ENCODE measurements around the gene SPDYE6.
"Not testable (repeated sequence)": the region's sequence is repeated elsewhere in the genome, so short reads cannot be mapped to it uniquely, and the experiment has no call there.

The SPDYE6 gene, protein sequence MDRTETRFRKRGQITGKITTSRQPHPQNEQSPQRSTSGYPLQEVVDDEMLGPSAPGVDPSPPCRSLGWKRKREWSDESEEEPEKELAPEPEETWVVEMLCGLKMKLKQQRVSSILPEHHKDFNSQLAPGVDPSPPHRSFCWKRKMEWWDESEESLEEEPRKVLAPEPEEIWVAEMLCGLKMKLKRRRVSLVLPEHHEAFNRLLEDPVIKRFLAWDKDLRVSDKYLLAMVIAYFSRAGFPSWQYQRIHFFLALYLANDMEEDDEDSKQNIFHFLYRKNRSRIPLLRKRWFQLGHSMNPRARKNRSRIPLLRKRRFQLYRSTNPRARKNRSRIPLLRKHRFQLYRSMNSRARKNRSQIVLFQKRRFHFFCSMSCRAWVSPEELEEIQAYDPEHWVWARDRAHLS

DNA sequence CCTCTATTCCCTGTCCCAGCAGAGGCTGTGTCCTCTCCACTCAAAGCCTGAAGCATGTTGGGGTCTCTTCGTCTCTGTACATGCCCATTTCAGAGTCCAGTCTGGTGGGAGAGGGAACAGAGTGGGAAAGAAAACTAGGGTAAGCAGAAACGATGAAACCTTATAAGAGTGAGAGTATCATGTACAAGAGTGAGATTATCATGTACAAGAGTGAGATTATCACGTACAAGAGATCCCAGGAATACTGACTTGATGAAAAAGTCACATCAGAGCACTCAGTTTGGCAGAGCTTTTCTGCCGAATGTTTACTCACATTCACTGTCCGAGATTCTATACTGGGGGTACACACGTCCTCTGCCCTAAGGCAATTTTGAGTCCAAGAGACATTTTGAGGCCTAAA is at the start of gene SPDYE6:
Gene SPDYE6, minus strand, starts transcription at position 101 of the 400 bp plus-strand sequence. CDS start 421 bp downstream, outside the sequence.
- not testable (repeated sequence) for H3K27ac ChIP-seq

DNA sequence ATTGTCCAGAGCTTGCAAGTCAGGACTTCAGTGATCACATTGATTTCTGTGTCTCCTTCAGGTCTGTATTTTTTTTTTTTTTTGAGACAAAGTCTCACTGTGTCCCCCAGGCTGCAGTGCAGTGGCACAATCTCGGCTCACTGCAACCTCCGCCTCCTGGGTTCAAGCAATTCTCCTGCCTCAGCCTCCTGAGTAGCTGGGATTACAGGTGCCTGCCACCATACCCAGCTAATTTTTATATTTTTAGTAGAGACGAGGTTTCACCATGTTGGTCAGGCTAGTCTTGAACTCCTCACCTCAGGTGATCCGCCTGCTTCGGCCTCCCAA is 48.6 kb upstream of the SPDYE6 start:
- TF ChIP-seq, protein P1, sequence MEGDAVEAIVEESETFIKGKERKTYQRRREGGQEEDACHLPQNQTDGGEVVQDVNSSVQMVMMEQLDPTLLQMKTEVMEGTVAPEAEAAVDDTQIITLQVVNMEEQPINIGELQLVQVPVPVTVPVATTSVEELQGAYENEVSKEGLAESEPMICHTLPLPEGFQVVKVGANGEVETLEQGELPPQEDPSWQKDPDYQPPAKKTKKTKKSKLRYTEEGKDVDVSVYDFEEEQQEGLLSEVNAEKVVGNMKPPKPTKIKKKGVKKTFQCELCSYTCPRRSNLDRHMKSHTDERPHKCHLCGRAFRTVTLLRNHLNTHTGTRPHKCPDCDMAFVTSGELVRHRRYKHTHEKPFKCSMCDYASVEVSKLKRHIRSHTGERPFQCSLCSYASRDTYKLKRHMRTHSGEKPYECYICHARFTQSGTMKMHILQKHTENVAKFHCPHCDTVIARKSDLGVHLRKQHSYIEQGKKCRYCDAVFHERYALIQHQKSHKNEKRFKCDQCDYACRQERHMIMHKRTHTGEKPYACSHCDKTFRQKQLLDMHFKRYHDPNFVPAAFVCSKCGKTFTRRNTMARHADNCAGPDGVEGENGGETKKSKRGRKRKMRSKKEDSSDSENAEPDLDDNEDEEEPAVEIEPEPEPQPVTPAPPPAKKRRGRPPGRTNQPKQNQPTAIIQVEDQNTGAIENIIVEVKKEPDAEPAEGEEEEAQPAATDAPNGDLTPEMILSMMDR (conservative IDR thresholded peaks at IDR 0.05): peak; percentile 53
- H3K27ac ChIP-seq: not testable (repeated sequence)

DNA sequence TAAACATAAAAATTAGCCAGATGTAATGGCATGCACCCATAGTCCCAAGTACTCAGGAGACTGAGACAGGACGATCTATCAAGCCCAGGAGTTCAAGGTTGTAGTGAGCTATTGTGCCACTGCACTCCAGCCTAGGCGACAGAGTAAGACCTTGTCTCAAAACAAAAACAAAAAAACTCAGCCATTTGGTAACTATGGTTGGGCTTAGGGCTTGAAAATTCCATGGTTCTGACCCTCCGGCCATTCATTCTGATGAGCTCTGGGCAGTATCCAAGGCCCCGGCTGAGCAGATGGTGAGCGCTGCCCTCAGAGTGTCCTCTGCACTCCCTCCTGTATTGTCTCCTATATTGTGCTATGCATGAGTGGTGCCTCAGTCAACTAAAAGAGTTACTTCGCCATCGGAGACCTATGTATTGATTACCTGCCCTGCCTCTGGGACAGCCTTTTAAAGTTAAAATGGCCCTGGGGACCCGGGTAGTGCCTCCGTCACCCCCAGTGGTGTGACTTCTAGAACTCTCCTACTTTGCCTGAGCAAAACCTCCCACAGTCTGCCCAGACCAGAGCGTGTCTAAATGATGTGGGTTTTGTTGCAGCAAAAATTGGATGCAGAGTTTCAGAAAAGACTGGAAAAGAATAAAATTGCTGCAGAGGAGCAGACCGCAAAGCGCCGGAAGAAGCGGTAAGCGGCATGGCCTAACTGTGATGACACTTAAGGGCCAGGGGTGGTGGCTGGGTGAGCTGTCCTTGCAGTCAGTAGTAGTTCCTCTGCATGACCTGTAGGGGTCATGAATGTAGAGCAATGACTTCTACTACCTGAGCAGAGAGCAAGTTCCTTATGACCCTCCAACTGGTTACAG is 48.0 kb upstream of the SPDYE6 start:
- TF ChIP-seq, protein P1 (conservative IDR thresholded peaks at IDR 0.05): peak; percentile 85

DNA sequence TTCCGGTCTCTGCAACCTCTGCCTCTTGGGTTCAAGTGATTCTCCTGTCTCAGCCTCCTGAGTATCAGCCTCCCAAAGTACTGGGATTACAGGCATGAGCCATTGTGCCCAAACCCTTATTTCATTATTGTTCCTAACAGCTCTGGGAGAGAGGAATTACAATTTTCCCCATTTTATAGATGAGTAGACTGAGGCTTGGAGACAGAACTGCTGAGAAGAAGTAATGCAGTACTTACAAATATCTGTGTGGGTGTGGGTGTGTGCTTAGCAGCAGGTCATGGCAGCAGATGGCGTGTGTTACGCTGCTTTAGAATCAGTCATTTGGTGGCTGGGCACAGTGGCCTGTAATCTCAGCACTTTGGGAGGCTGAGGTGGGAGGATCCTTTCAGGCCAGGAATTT is 47.3 kb upstream of the SPDYE6 start:
- TF ChIP-seq, protein P1 (conservative IDR thresholded peaks at IDR 0.05): no peak
- H3K27ac ChIP-seq: no peak overlapping the region

More for the DNA sequence above, 48.0 kb upstream of the SPDYE6 start:
- no peak overlapping the region for H3K27ac ChIP-seq

DNA sequence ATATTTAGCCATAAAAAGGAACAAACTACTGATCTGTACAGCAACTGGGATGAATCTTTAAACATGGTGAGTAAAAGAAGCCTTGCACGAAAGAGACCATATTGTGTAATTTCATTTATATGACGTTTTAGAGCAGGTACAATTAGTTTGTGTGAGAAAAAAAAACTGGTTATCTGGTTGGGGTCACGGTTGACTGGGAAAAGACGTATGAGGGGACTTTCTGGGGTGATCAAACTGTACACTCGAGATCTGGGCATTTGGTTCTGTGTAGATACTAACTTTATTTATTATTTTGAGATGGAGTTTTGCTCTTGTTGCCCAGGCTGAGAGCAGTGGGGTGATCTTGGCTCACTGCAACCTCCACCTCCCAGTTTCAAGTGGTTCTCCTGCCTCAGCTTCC is 44.1 kb upstream of the SPDYE6 start:
- TF ChIP-seq, protein P1 (conservative IDR thresholded peaks at IDR 0.05): no peak
- no peak overlapping the region for H3K27ac ChIP-seq

DNA sequence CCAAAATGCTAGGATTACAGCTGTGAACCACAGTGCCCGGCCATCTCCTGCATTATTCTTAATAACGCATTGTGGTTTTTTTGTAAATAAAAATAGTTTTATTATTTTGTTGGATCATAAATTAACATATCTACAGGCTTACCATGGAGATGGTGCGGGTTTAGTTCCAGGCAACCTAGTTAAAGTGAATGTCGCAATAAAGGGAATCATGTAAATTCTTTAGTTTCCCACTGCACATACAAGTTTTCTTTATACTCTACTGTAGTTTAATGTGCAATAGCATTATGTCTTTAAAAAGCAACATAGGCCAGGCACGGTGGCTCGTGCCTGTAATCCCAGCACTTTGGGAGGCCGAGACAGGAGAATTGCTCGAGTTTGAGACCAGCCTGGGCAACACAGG is 42.3 kb upstream of the SPDYE6 start:
- TF ChIP-seq, protein P1 (conservative IDR thresholded peaks at IDR 0.05): no peak
- H3K27ac ChIP-seq: no peak overlapping the region

DNA sequence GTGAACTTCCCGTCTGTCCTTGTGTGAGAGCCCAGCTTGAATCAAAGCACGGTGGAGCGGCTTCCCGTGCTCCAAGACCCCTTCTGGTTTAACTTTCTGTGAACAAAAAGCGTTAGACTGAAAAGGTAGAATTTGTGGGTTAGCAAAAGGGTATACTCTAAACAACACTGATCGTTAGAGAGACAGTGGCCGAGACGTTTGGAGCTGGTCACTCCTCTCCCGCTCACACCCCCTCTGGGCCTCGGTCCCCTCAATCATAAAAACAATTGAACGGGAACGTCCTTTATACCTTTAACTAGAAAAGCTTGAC is 40.4 kb upstream of the SPDYE6 start:
- H3K27ac ChIP-seq: peak overlapping the region; percentile 99
- TF ChIP-seq, protein P1 (conservative IDR thresholded peaks at IDR 0.05): no peak
